Adrenal gland (tissue), 5 donors: ENCODE results near the gene CCNI2.

Source experiments
- POLR2A ChIP-seq, 2 donors: fragments of 450-650 bp; IDR thresholded peaks; one replicate each; pipeline ENCODE4 v1.6.1; 2017; ENCODE audit warnings: antibody characterized with exemption in 2 of 2, mild to moderate bottlenecking in 2 of 2, moderate library complexity in 1 of 2
- TF ChIP-seq, protein P1 (sequence below), 6 experiments: fragments of 450-650 bp in 4 of 6; fragments of 200-600 bp in 2 of 6; sonication (generic) in 1 of 6; IDR thresholded peaks; 1 replicate in 5 of 6; 2 replicates in 1 of 6; pipeline versions ENCODE4 v1.5.1 to v1.8.0; 2016 to 2021; ENCODE audit warnings: antibody characterized with exemption in 6 of 6, mild to moderate bottlenecking in 2 of 6, moderate library complexity in 1 of 6
- donor health status: DM: no; HTN: no; CAD: no.

DNA sequence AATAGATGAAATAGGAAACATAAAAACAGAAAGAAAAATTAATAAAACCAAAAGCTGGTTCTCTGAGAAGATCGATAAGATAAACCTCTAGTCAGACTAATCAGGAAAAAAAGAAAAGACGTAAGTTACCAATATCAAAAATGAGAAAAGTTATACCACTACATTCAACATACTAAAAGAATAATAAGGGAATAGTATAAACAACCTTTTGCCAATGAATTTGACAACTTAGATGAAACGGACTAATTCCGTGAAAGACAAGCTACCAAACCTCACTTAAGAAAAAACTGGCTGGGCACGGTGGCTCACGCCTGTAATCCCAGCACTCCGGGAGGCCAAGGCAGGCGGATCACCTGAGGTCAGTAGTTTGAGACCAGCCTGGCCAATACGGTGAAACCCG is 17.3 kb upstream of the CCNI2 start:
- TF ChIP-seq, protein P1, sequence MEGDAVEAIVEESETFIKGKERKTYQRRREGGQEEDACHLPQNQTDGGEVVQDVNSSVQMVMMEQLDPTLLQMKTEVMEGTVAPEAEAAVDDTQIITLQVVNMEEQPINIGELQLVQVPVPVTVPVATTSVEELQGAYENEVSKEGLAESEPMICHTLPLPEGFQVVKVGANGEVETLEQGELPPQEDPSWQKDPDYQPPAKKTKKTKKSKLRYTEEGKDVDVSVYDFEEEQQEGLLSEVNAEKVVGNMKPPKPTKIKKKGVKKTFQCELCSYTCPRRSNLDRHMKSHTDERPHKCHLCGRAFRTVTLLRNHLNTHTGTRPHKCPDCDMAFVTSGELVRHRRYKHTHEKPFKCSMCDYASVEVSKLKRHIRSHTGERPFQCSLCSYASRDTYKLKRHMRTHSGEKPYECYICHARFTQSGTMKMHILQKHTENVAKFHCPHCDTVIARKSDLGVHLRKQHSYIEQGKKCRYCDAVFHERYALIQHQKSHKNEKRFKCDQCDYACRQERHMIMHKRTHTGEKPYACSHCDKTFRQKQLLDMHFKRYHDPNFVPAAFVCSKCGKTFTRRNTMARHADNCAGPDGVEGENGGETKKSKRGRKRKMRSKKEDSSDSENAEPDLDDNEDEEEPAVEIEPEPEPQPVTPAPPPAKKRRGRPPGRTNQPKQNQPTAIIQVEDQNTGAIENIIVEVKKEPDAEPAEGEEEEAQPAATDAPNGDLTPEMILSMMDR (IDR thresholded peaks at IDR 0.05), result no peak
- TF ChIP-seq POLR2A (IDR thresholded peaks at IDR 0.05), result no peak
